Measurements from ENCODE around the gene PSMB8.
A peak's percentile ranks its signal among the peaks of the same experiment; 100 is the strongest.
"Not testable (repeated sequence)": the region's sequence is repeated elsewhere in the genome, so short reads cannot be mapped to it uniquely, and the experiment has no call there.

The PSMB8 gene

DNA sequence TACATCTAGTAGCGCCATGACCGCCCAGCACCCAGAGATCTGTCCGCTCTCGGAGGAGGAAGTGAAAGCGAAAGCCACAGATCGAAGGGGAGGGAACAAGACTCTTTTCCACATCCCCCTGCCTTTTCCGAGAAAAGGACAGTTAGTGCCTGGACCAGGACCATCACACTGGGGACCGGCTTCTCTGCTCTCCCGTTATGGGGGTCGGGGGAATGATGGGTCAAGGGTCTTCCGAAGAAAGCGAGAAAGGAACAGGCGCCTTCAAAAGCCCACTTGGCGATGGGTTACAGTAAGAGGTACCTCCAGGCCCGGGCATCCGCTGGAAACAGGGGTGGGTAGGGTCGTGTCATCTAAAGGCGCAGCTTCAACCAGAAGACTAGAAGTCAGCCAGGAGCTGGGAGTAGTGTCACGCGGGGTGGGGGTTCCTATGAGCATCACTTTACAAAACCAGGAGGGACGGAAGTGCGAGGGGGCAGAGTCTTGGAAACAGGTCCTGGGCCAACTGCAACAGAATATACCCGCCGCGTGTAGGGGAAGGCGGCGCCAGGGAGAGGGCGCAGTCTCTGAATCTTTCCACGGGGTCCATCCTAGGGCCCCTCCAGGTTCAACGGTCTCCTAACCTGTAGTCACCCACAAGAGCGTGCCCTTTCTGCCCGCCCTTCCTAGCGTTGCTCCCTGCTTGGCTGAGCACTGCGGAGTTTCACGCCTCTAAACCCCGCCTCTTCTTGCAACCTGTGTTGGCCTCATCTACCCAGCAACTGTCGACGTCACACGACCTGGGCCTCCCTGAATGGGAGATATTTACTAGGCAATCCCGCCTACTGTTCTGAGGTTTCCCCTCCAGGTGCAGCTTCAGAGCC, at the start of gene PSMB8:
Gene PSMB8, minus strand, starts transcription at position 69 of the 860 bp plus-strand sequence. Its CDS starts 51 bp downstream, at position 18.
- peak; percentile 95 for DNase-seq (ENCODE audit: insufficient read length, low spot score)
- peak; percentile 94 for FAIRE-seq

DNA sequence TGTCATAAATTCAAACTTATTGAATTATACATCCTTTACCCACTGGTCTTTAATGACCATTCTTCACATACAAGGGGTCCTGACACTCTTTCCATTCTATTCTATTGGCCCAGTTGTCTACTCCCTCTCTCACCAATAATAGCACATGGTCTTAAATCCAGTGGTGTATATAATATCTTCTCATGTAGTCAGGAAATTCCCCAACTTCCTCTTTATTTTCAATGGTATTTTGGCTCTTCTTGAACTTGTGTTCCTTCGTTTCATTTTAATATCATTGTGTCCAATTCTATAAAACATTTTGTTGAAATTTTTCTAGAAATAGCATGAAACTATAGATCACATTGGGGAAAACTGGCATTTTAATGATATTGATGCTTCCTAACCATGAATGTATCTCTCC, 47.0 kb upstream of the PSMB8 start:
- FAIRE-seq (no peak), DNase-seq (ENCODE audit: insufficient read length, low spot score) (no peak)

DNA sequence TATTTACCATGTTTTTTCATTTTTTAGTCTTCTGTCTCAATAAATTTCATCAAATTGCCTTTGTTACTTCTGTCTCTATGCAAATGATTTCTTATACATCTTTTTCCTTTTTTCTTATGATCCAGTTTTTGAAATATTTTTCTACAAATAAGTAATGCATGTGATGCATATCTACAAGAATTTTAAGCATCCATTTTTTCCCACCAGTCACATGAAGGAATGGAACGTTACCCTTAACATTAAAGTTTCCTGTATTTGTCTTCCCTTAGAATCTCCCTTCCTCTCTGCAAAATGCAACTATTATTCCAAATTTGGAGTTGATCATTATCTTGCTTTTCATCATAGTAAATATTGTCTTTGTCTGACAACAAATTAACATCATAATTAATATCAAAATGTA, 45.7 kb upstream of the PSMB8 start:
- DNase-seq (ENCODE audit: insufficient read length, low spot score) = no peak
- FAIRE-seq = no peak

DNA sequence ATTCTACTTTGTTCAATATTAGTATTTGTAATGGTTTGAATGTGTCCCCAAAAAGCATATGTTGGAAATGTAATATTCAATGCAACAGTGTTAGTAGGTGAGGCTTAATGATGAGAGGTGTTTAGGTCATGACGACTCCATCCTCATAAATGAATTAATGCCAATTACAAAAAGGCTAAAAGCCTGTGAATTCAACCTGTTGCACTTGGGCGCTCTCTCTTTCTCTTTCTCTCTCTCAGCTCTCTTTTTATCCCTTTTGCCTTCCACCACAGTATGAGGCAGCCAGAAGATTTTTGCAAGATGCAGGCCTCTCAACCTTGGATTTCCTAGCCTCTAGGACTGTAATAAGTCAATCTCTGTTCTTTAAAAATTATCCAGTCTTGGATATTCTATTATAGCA, 44.7 kb upstream of the PSMB8 start:
- FAIRE-seq (no peak), DNase-seq (ENCODE audit: insufficient read length, low spot score) (no peak)

DNA sequence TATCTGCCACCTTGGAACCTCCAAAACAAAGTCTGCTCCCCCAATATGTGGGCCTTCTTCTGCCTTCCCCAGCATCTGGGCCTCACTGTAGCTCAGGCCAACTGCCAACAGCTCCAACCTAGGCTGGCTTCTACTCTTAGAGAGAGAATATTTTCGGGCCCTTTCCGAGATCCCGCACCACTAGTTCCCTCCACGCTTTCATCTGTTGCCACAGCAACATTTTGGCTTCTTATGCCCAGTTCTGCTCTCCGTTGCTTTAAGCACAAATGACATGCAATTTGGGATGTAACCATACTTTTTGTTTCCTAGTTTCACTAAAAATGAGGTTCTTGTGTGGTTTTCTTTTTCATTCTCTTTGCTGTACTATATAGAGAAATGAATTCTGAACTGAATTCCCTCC, 43.8 kb upstream of the PSMB8 start:
- FAIRE-seq = no peak
- no peak for DNase-seq (ENCODE audit: insufficient read length, low spot score)

DNA sequence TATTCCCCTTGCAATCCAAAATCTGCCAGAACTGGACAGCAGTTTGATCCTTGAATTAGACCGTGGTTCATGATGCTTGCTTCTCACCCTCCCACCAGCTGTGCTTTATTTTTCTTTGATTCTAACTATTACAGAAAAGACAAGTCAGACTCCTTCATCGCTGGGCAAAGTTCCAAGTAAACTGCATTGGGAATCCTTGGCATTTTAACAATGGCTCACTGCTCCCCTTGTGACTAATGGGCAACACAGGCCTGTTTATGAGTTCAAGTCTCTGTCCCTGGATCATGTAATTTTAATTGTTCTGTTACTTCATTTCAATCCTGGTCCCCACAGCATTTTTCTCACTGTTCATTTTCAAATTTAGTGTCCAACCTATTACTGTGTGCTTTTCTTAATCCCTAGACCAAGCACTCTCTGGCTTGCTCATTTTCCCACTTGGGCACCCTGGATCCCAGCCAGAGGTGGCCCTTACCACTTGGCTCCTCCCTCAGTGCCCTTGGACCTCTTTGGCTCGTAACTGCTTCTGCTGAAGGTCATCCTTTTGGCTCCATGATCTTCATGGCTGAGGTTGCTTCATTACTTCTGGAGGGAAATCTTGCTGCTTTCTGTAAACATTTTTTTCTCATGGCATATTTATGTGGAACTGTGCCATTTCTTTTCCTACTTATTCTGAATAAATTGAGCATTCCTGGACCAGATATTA, 43.0 kb upstream of the PSMB8 start:
- FAIRE-seq (no peak), DNase-seq (ENCODE audit: insufficient read length, low spot score) (no peak)

GRCh38 chr6:32885698-32886286, 41.9 kb upstream of the PSMB8 start:
- FAIRE-seq (no peak), DNase-seq (ENCODE audit: insufficient read length, low spot score) (peak; percentile 54)

DNA sequence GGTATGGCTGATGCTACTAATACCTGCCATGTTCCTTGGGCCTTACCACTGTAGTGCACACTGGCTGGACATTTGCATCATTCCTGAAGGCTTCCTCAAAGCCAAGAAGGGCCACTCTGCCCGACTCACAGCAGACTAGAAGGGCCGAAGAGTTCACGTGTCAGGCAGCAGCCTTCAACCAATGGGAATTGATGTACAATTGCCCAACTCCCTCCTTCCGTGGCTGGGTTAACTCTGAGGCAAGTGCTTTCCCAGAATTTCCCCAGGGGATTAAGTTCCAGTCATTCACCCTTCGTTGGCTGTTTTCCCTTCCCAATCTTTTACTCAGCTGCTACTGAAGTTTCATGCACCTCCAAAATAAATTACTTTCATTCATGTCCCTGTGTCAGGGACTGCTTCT, 39.9 kb upstream of the PSMB8 start:
- FAIRE-seq (no peak), DNase-seq (ENCODE audit: insufficient read length, low spot score) (no peak)

DNA sequence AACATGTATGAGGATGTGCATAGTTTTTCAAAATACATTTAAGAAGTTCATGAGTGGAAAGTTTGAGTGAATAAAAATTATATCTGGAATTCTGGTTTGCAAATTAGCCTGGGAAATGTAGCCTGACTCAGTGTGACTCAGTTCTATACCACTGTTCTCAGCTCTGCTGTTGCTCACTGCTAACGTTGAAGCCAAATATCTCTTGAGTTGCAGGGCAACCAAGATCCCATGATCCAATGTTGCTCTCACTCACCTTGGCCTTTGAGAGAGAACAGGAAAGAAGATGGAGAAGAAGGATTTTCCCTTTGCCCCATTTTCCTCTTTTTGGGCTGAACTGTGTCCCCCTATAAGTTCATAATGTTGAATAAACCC, 39.0 kb upstream of the PSMB8 start:
- DNase-seq (ENCODE audit: insufficient read length, low spot score) = no peak
- FAIRE-seq = no peak

GRCh38 chr6:32880962-32881361, 37.1 kb upstream of the PSMB8 start:
- not testable (repeated sequence) for FAIRE-seq; DNase-seq (ENCODE audit: insufficient read length, low spot score)

- DNase-seq (ENCODE audit: insufficient read length, low spot score) (no peak), FAIRE-seq (no peak)
Observed at GRCh38 chr6:32879691-32880090, 35.8 kb upstream of the PSMB8 start.

DNA sequence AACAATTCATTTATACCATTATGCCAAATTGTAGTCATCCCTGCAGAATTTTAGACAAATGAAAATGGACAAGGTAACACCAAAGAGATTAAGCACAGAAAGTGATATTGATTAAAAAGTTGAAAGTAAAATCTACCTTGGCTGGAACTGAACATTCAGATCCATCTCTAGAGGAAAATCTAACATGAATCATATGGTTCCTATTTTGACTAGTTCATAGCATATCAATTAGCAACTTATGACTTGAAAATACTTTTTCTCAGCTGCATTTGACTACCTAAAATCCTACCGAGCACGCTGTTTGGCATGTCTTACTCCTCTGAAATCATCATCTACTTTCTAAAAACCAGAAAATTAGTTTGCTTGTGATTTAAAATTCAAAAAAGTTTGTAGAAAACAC, 32.8 kb upstream of the PSMB8 start:
- DNase-seq (ENCODE audit: insufficient read length, low spot score) (no peak), FAIRE-seq (no peak)

DNA sequence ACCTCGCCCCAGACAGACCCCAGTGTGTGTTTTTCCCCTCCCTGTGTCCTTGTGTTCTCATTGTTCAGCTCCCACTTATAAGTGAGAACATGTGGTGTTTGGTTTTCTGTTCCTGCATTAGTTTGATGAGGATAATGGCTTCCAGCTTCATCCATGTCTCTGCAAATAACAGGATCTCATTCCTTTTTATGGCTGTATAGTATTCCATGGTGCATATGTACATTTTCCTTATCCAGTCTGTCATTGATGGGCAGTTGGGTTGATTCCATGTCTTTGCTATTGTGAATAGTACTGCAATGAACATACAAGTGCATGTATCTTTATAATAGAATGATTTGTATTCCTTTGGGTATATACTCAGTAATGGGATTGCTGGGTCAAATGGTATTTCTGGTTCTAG, 30.1 kb upstream of the PSMB8 start:
- FAIRE-seq; DNase-seq (ENCODE audit: insufficient read length, low spot score): not testable (repeated sequence)

DNA sequence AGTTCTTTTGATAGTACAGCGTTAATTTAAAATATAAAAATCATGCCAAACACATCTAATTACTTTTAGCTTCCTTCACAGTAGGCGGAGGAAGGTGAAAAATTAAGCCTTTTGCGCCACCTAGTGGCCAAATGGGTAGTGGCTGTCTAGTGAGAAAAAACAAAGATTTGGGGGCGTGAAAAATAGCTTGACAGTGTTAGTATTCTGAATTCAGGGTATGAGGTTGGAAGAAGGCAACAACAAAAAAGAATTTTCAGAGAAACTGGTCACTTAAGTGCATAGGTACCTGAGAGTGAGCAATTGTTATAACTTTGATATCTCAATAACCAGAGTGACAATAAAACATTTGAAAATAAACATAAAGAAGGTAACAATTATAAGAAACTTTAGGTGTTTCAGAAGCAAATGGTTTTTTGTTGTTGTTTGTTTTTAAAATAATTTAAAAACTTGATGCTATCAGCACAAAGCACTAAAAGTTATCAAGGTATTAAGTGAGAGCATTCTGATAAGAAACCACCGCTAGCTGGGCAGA, 24.5 kb upstream of the PSMB8 start:
- DNase-seq (ENCODE audit: insufficient read length, low spot score) (no peak), FAIRE-seq (no peak)

- DNase-seq (ENCODE audit: insufficient read length, low spot score) (no peak), FAIRE-seq (no peak)
Observed at GRCh38 chr6:32867554-32868256, 23.9 kb upstream of the PSMB8 start.

GRCh38 chr6:32867022-32867477, 23.2 kb upstream of the PSMB8 start:
- FAIRE-seq = no peak

DNA sequence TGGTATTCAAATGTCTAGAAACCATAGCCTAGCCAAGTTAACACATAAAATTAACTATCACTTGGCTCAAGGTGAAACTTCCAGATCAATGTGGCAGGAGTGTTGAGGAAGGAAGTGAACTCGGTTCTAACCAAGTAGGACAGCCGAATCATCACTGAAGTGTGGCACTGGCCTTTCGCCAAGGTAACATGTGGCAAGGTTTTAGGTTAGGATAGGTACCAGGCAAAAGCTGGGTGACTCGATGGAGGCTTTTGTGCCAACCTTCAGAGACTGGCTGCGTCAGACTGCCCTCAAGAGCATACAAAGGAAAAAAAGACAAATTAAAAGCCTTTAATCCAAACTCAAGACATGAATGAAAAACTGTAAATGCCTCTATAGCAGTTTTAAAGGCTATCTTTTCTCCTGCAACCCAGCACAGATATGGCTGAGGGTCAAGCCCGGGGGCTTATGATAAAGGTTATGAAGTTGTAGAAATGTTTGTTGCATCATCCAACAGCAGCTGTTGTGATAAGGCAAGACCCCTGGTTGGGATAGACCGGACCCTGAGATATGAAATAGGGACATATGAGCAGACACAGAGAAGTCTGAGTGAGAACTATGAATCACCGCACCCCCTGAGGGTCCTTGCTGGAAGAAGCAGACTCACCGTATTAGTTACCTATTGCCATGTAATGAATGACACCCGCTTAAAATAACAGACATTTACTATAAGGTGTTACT, 22.0 kb upstream of the PSMB8 start:
- FAIRE-seq (no peak), DNase-seq (ENCODE audit: insufficient read length, low spot score) (no peak)

More at GRCh38 chr6:32867022-32867477, 23.2 kb upstream of the PSMB8 start:
- DNase-seq (ENCODE audit: insufficient read length, low spot score) = no peak

DNA sequence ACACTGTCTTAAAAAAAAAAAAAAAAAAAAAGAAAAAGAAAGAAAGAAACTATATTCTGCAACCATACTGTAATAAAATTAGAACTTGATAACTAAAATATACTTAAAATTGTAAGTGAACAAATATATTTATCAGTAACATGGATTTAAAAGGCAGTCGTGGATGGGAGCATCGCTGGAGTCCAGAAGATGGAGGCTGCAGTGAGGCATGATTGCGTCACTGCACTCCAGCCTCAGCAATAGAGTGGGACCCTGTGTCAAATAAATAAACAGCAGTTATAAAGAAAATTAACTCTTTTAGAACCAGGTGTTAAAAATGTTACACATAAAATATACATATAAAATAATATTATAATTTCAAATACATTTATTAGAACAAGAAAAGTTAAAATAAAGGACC, 18.9 kb upstream of the PSMB8 start:
- no peak for DNase-seq (ENCODE audit: insufficient read length, low spot score)
- no peak for FAIRE-seq

DNA sequence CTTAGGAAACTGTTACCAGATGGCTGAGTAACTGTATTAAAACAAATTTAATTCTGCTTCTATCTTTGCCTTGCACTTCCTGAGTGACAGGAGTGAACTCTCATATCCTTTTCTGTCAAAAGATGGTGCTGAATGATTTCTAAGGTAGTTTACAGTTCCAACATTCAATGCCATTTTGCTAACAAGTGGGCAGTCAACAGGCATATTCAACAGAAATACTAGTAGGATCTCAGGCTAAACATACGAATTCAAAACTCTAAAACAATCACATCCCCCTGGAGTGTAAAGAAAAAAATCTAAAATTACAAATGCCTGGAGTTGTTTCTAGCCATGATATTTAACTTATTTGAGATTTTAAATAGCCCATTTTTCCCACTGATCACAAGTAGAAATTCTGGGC, 16.8 kb upstream of the PSMB8 start:
- FAIRE-seq (no peak), DNase-seq (ENCODE audit: insufficient read length, low spot score) (no peak)

GRCh38 chr6:32858194-32858593, 14.3 kb upstream of the PSMB8 start:
- FAIRE-seq (no peak), DNase-seq (ENCODE audit: insufficient read length, low spot score) (no peak)
